DND-41 (cell line): Measurements from ENCODE around the gene ZNF304.

Experiments used
- ATAC-seq: fragments of 200-7000 bp; cut with Tn5 transposase; 3 replicates; pipeline ENCODE4 v1.9.1; 2021; ENCODE audit warnings: low read depth; ENCODE audit not compliant: insufficient read depth
- DNase-seq: peaks from one replicate; pipeline ENCODE4 v3.0.0-alpha.2; 2020
- H2AFZ ChIP-seq: 2 replicates; pipeline ENCODE4 v1.6.0; 2012; ENCODE audit warnings: low read depth, low read length
- H3K27ac ChIP-seq: 2 replicates; pipeline ENCODE4 v1.5.1; 2012; ENCODE audit warnings: low read length, inconsistent platforms
- H3K27me3 ChIP-seq: fragments of 200-600 bp; sonication (generic); 2 replicates; pipeline ENCODE4 v1.6.0; 2012; ENCODE audit warnings: low read length, mild to moderate bottlenecking, inconsistent platforms; ENCODE audit not compliant: insufficient read depth, poor library complexity
- H3K36me3 ChIP-seq: 2 replicates; pipeline ENCODE4 v1.5.1; 2012; ENCODE audit warnings: low read length, inconsistent platforms; ENCODE audit not compliant: insufficient read depth
- H3K4me1 ChIP-seq: 2 replicates; pipeline ENCODE4 v1.5.1; 2012; ENCODE audit warnings: mild to moderate bottlenecking, low read length; ENCODE audit not compliant: insufficient read depth
- H3K4me2 ChIP-seq: 2 replicates; pipeline ENCODE4 v1.6.0; 2012; ENCODE audit warnings: mild to moderate bottlenecking, moderate library complexity, low read length, inconsistent platforms; ENCODE audit not compliant: insufficient read depth
- H3K4me3 ChIP-seq, 2 experiments: fragments of 200-600 bp in 1 of 2; shearing (Covaris generic) in 1 of 2; 2 replicates each; pipeline ENCODE4 v1.5.1; 2012 to 2016; ENCODE audit warnings: inconsistent platforms in 2 of 2, low read length in 2 of 2, mild to moderate bottlenecking in 2 of 2, low read depth in 1 of 2, moderate library complexity in 1 of 2
- H3K79me2 ChIP-seq: 2 replicates; pipeline ENCODE4 v1.6.0; 2012; ENCODE audit warnings: low read length, inconsistent platforms; ENCODE audit not compliant: insufficient read depth
- H3K9ac ChIP-seq: 2 replicates; pipeline ENCODE4 v1.6.0; 2012; ENCODE audit warnings: low read depth, mild to moderate bottlenecking, inconsistent platforms, low read length, moderate library complexity
- H3K9me3 ChIP-seq: 2 replicates; pipeline ENCODE4 v1.5.1; 2012; ENCODE audit warnings: low read length, moderate library complexity, mild to moderate bottlenecking, inconsistent platforms; ENCODE audit not compliant: insufficient read depth, severe bottlenecking
- H4K20me1 ChIP-seq: 2 replicates; pipeline ENCODE4 v1.6.0; 2012; ENCODE audit warnings: low read length; ENCODE audit not compliant: insufficient read depth
- CTCF ChIP-seq: IDR thresholded peaks from 2 replicates; pipeline ENCODE4 v1.5.1; 2012; ENCODE audit warnings: borderline replicate concordance, low read length, moderate library complexity, mild to moderate bottlenecking; ENCODE audit not compliant: poor library complexity, severe bottlenecking; ENCODE audit errors: extremely low read depth
- EZH2 ChIP-seq: IDR thresholded peaks from 3 replicates; pipeline ENCODE4 v1.6.1; 2012; ENCODE audit warnings: borderline replicate concordance, low read depth, mild to moderate bottlenecking, moderate library complexity, low read length, inconsistent platforms; ENCODE audit not compliant: severe bottlenecking

The ZNF304 gene

GRCh38 chr19:57305056-57305455 lies 46.0 kb upstream of the ZNF304 start:
- no peaks in the 10 kb centered on the region for H3K27me3 ChIP-seq
- no peak for DNase-seq
- no peaks in the 10 kb centered on the region for H3K4me1 ChIP-seq
- peaks cover 27% of the 10 kb centered on the region for H3K79me2 ChIP-seq
- H2AFZ ChIP-seq: no peak overlapping the region
- H3K4me3 ChIP-seq: no peak overlapping the region
- H3K27ac ChIP-seq: no peak overlapping the region
- no peaks in the 10 kb centered on the region for H3K9me3 ChIP-seq
- H3K4me2 ChIP-seq: no peak overlapping the region
- no peak for ATAC-seq
- TF ChIP-seq CTCF: no peak
- no peak for TF ChIP-seq EZH2
- H3K36me3 ChIP-seq: peaks cover 34% of the 10 kb centered on the region
- H4K20me1 ChIP-seq: peaks cover 29% of the 10 kb centered on the region
- no peak overlapping the region for H3K9ac ChIP-seq

GRCh38 chr19:57308514-57308913 lies 42.6 kb upstream of the ZNF304 start:
- no peaks in the 10 kb centered on the region for H3K9me3 ChIP-seq
- H3K4me2 ChIP-seq: no peak overlapping the region
- no peak overlapping the region for H3K4me3 ChIP-seq
- no peak overlapping the region for H3K9ac ChIP-seq
- H3K36me3 ChIP-seq: peaks cover 3% of the 10 kb centered on the region; the same call in 1 of the 2 replicates
- H4K20me1 ChIP-seq: peaks cover 5% of the 10 kb centered on the region; the same call in 1 of the 2 replicates
- no peak overlapping the region for H3K27ac ChIP-seq
- TF ChIP-seq CTCF: no peak
- no peak for TF ChIP-seq EZH2
- H3K79me2 ChIP-seq: no peaks in the 10 kb centered on the region
- H2AFZ ChIP-seq: no peak overlapping the region
- DNase-seq (no peak), ATAC-seq (no peak)
- H3K27me3 ChIP-seq: no peaks in the 10 kb centered on the region
- no peaks in the 10 kb centered on the region for H3K4me1 ChIP-seq

GRCh38 chr19:57310792-57311191 lies 40.3 kb upstream of the ZNF304 start:
- ATAC-seq (no peak), DNase-seq (no peak)
- Histone ChIP-seq H3K36me3 (no peaks in the 10 kb centered on the region; the same call in 1 of the 2 replicates), H3K79me2 (no peaks in the 10 kb centered on the region), H3K27ac (no peak overlapping the region), H3K4me1 (no peaks in the 10 kb centered on the region), H3K4me3 (no peak overlapping the region), H2AFZ (no peak overlapping the region), H3K4me2 (no peak overlapping the region), H4K20me1 (peaks cover 1% of the 10 kb centered on the region; the same call in 1 of the 2 replicates), H3K9ac (no peak overlapping the region), H3K9me3 (no peaks in the 10 kb centered on the region), H3K27me3 (no peaks in the 10 kb centered on the region)
- TF ChIP-seq EZH2 (no peak), CTCF (no peak)

GRCh38 chr19:57314146-57314545 lies 36.9 kb upstream of the ZNF304 start:
- no peaks in the 10 kb centered on the region for H3K79me2 ChIP-seq
- no peak for TF ChIP-seq EZH2
- no peak for TF ChIP-seq CTCF
- H3K27ac ChIP-seq: no peak overlapping the region
- H3K4me3 ChIP-seq: no peak overlapping the region
- H4K20me1 ChIP-seq: no peaks in the 10 kb centered on the region
- H3K4me2 ChIP-seq: no peak overlapping the region
- H3K9ac ChIP-seq: no peak overlapping the region
- no peaks in the 10 kb centered on the region for H3K27me3 ChIP-seq
- no peaks in the 10 kb centered on the region for H3K9me3 ChIP-seq
- no peak overlapping the region for H2AFZ ChIP-seq
- H3K36me3 ChIP-seq: no peaks in the 10 kb centered on the region
- DNase-seq (no peak), ATAC-seq (no peak)
- no peaks in the 10 kb centered on the region for H3K4me1 ChIP-seq
